Esophagus squamous epithelium (tissue), 5 donors: Measurements from ENCODE around the gene INTU. TPM values are rescaled to one million over a fixed set of nuclear protein-coding genes. Genes with fewer than 3 reads are reported as not detected.

Experiments used
- DNase-seq: peaks from one replicate; lab custom pipeline; 2025; lab: John Stamatoyannopoulos, UW
- H3K27ac ChIP-seq, 4 donors: fragments of 200-600 bp; sonication (generic); one replicate each; pipeline ENCODE4 v1.5.1; 2016 to 2019; ENCODE audit warnings: mild to moderate bottlenecking in 1 of 4
- H3K27me3 ChIP-seq, 4 donors: fragments of 200-600 bp; sonication (generic); 1 replicate in 3 of 4; 2 replicates in 1 of 4; pipeline versions ENCODE4 v1.5.1 to v1.6.0; 2017 to 2021; ENCODE audit warnings: antibody characterized with exemption in 1 of 4
- H3K36me3 ChIP-seq, 3 donors: fragments of 200-600 bp; sonication (generic); one replicate each; pipeline ENCODE4 v1.5.1; 2016 to 2019
- H3K4me1 ChIP-seq, 3 donors: fragments of 200-600 bp; sonication (generic); one replicate each; pipeline ENCODE4 v1.5.1; 2017 to 2019
- H3K4me3 ChIP-seq, 4 donors: fragments of 200-600 bp; sonication (generic); 1 replicate in 3 of 4; 2 replicates in 1 of 4; pipeline ENCODE4 v1.5.1; 2016 to 2019; ENCODE audit warnings: mild to moderate bottlenecking in 2 of 4, moderate library complexity in 1 of 4
- H3K9me3 ChIP-seq, 3 donors: fragments of 200-600 bp; sonication (generic); one replicate each; pipeline ENCODE4 v1.5.1; 2016 to 2019
- POLR2A ChIP-seq, 4 donors: fragments of 450-650 bp; IDR thresholded peaks; one replicate each; pipeline ENCODE4 v1.6.1; 2017; ENCODE audit warnings: antibody characterized with exemption in 4 of 4, mild to moderate bottlenecking in 4 of 4, moderate library complexity in 3 of 4
- WGBS, 2 donors: methylation state at CpG; one replicate each; pipeline ENCODE4 v1.1.5; 2018; 5-methylcytosine and 5-hydroxymethylcytosine counted together
- intact Hi-C: fragments of 100-400 bp; cut with DNase I; formaldehyde crosslinking; loops from one replicate; pipeline ENCODE4 v1.15.0; 2022
- total RNA-seq, 4 donors: library from RNA; depleted of rRNA; stranded (reverse); fragments of >200 nt; gene quantifications; one replicate each; pipeline ENCODE4 v1.1.0, GENCODE V29; 2016
- TF ChIP-seq, protein P1 (sequence below), 6 experiments: fragments of 450-650 bp in 4 of 6; fragments of 200-600 bp in 2 of 6; sonication (generic) in 2 of 6; IDR thresholded peaks; one replicate each; pipeline ENCODE4 v1.5.1; 2016 to 2019; ENCODE audit warnings: antibody characterized with exemption in 6 of 6, mild to moderate bottlenecking in 4 of 6, moderate library complexity in 4 of 6
- donor health status: DM: yes; HTN: yes; CAD: no.

INTU gene
- total RNA-seq, 4 donors from 2014 or later = 4.3 to 11.4 (median 6.1) TPM

- intact Hi-C loops = no loop called here
- no peaks in the 10 kb centered on the region for H3K36me3 ChIP-seq
- H3K4me1 ChIP-seq = peaks cover 0 to 20% (median 4%) of the 10 kb centered on the region in 3 donors
- WGBS, 2 donors = 73 to 77% methylated on average over 3 of the region's 3 CpGs
- H3K9me3 ChIP-seq = no peaks in the 10 kb centered on the region
- DNase-seq = no peak
- no peak overlapping the region for H3K27ac ChIP-seq
- H3K27me3 ChIP-seq = no peaks in the 10 kb centered on the region
- TF ChIP-seq POLR2A (IDR thresholded peaks at IDR 0.05) = no peak
- TF ChIP-seq, protein P1, sequence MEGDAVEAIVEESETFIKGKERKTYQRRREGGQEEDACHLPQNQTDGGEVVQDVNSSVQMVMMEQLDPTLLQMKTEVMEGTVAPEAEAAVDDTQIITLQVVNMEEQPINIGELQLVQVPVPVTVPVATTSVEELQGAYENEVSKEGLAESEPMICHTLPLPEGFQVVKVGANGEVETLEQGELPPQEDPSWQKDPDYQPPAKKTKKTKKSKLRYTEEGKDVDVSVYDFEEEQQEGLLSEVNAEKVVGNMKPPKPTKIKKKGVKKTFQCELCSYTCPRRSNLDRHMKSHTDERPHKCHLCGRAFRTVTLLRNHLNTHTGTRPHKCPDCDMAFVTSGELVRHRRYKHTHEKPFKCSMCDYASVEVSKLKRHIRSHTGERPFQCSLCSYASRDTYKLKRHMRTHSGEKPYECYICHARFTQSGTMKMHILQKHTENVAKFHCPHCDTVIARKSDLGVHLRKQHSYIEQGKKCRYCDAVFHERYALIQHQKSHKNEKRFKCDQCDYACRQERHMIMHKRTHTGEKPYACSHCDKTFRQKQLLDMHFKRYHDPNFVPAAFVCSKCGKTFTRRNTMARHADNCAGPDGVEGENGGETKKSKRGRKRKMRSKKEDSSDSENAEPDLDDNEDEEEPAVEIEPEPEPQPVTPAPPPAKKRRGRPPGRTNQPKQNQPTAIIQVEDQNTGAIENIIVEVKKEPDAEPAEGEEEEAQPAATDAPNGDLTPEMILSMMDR (IDR thresholded peaks at IDR 0.05) = no peak
- no peak overlapping the region for H3K4me3 ChIP-seq
Observed at GRCh38 chr4:127629371-127629770, 3.4 kb upstream of the INTU start.

DNA sequence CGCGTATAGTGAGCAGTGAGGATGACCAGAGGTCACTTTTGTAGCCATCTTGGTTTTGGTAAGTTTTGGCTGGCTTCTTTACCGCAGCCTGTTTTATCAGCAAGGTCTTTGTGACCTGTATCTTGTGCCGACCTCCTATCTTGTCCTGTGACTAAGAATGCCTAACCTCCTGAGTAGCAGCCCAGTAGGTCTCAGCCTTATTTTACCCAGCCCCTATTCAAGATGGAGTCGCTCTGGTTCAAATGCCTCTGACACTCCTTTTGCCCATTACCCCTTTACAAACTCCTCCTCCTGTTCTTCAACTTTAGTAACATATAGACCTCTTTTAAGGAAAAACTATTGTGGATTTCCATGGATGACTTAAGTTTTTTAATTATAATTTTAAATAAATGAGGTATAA lies 2.6 kb upstream of the INTU start:
- H3K27me3 ChIP-seq = no peaks in the 10 kb centered on the region
- no peaks in the 10 kb centered on the region for H3K9me3 ChIP-seq
- H3K36me3 ChIP-seq = no peaks in the 10 kb centered on the region
- peaks cover 0 to 20% (median 4%) of the 10 kb centered on the region in 3 donors for H3K4me1 ChIP-seq
- TF ChIP-seq, protein P1 (IDR thresholded peaks at IDR 0.05) = no peak
- TF ChIP-seq POLR2A (IDR thresholded peaks at IDR 0.05) = no peak
- H3K27ac ChIP-seq = no peak overlapping the region
- 93 to 98% methylated on average over 5 of the region's 5 CpGs for WGBS, 2 donors
- intact Hi-C loops = no loop called here
- no peak overlapping the region for H3K4me3 ChIP-seq
- no peak for DNase-seq

DNA sequence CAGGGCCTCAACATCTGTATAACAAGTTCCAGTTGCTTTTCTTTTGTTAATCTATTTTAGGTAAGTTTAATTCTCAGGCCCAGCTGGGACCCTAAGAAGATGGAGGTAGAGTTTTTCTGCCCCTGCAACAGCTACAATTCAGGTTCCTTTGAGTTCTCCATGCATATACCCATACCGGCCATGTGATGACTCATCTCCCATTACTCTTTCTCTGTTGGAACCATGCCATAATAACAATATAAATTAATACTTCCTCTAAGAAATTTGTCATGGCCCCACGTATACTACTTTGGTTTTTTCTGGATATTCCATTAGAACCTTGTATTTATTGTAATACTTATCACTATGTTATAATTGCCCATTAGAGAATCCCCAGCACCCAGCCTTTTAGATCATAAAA lies 1.3 kb upstream of the INTU start:
- no peak overlapping the region for H3K27ac ChIP-seq
- no peaks in the 10 kb centered on the region for H3K36me3 ChIP-seq
- no peak for DNase-seq
- no peaks in the 10 kb centered on the region for H3K27me3 ChIP-seq
- TF ChIP-seq, protein P1 (IDR thresholded peaks at IDR 0.05) = no peak
- no peak for TF ChIP-seq POLR2A (IDR thresholded peaks at IDR 0.05)
- peaks cover 0 to 20% (median 4%) of the 10 kb centered on the region in 3 donors for H3K4me1 ChIP-seq
- intact Hi-C loops = no loop called here
- 7 to 12% methylated on average over 2 of the region's 2 CpGs for WGBS, 2 donors
- H3K4me3 ChIP-seq = no peak overlapping the region
- no peaks in the 10 kb centered on the region for H3K9me3 ChIP-seq

GRCh38 chr4:127634181-127634580 lies 1.4 kb downstream of the INTU start:
- intact Hi-C loops = no loop called here
- Histone ChIP-seq H3K9me3 (no peaks in the 10 kb centered on the region), H3K27me3 (no peaks in the 10 kb centered on the region), H3K36me3 (no peaks in the 10 kb centered on the region), H3K4me3 (peak overlapping the region in 1 of 4 donors; percentile 87), H3K4me1 (peaks cover 0 to 20% (median 4%) of the 10 kb centered on the region in 3 donors), H3K27ac (no peak overlapping the region)
- no peak for DNase-seq
- TF ChIP-seq, protein P1 (IDR thresholded peaks at IDR 0.05) = no peak
- TF ChIP-seq POLR2A (IDR thresholded peaks at IDR 0.05) = no peak
- 48 to 72% methylated on average over 3 of the region's 3 CpGs for WGBS, 2 donors

DNA sequence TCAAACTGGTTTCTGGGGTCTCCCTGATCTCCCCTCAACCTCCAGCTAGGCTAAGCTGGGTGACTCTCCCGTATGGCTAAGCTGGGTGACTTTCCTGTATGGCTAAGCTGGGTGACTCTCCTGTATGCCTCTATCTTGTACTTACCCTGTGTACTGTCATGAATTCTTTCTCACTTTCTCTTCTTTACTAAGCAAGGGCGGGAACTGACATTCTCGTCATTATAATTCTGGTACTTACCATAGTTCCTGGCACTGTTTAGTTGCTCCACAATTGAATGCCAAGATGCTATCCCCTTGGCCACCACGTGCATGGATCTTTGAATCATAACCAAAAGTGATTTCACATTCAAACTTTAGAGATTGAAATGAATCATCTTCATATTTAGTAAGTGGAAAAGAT lies 8.8 kb downstream of the INTU start:
- Histone ChIP-seq H3K4me1 (peaks cover 0 to 8% (median 2%) of the 10 kb centered on the region in 3 donors), H3K9me3 (no peaks in the 10 kb centered on the region), H3K27me3 (no peaks in the 10 kb centered on the region), H3K4me3 (no peak overlapping the region), H3K36me3 (peaks cover 0 to 19% (median 0%) of the 10 kb centered on the region in 3 donors), H3K27ac (peak overlapping the region in 1 of 4 donors; percentile 6)
- WGBS, 2 donors = 43% methylated on average over 4 of the region's 4 CpGs
- intact Hi-C loops = no loop called here
- DNase-seq = no peak
- TF ChIP-seq POLR2A (IDR thresholded peaks at IDR 0.05) = no peak
- TF ChIP-seq, protein P1 (IDR thresholded peaks at IDR 0.05) = no peak
